IPS-11a (cell line): Measurements from ENCODE around the gene CHN2.
A peak's percentile ranks its signal among the peaks of the same experiment; 100 is the strongest.

Experiments
- H3K4me3 ChIP-seq: one replicate; pipeline ENCODE4 v1.5.1; 2013; ENCODE audit warnings: low read depth, low read length, control low read depth

CHN2 gene

GRCh38 chr7:29194594-29195427 lies at the start of gene CHN2:
Gene CHN2, plus strand, starts transcription at chr7:29194775.
- H3K4me3 ChIP-seq = peak within 1 kb of the TSS; percentile 65

- peak overlapping the region; percentile 79 for H3K4me3 ChIP-seq
Observed at GRCh38 chr7:29145553-29146056, 49.0 kb upstream of the CHN2 start.

- peak within 1 kb of the TSS; percentile 79 for H3K4me3 ChIP-seq
Observed at GRCh38 chr7:29146057-29146706, 48.4 kb upstream of the CHN2 start, which contains the start of gene CPVL. Gene CPVL, minus strand, starts transcription at chr7:29146537. Its CDS starts 25,476 bp downstream, at chr7:29121061.

- peak overlapping the region; percentile 79 for H3K4me3 ChIP-seq
Observed at GRCh38 chr7:29146888-29147609, 47.5 kb upstream of the CHN2 start.

GRCh38 chr7:29147821-29148220 lies 46.8 kb upstream of the CHN2 start:
- no peak overlapping the region for H3K4me3 ChIP-seq

- no peak overlapping the region for H3K4me3 ChIP-seq
Observed at GRCh38 chr7:29149036-29149435, 45.5 kb upstream of the CHN2 start.

GRCh38 chr7:29150856-29151255 lies 43.7 kb upstream of the CHN2 start:
- H3K4me3 ChIP-seq = no peak overlapping the region

- H3K4me3 ChIP-seq = no peak overlapping the region
Observed at GRCh38 chr7:29154076-29154475, 40.5 kb upstream of the CHN2 start.

- no peak overlapping the region for H3K4me3 ChIP-seq
Observed at GRCh38 chr7:29156907-29157452, 37.6 kb upstream of the CHN2 start.

GRCh38 chr7:29158795-29159423 lies 35.7 kb upstream of the CHN2 start:
- H3K4me3 ChIP-seq = no peak overlapping the region

GRCh38 chr7:29160080-29160479 lies 34.5 kb upstream of the CHN2 start:
- no peak overlapping the region for H3K4me3 ChIP-seq

GRCh38 chr7:29161231-29161630 lies 33.3 kb upstream of the CHN2 start:
- no peak overlapping the region for H3K4me3 ChIP-seq

- no peak overlapping the region for H3K4me3 ChIP-seq
Observed at GRCh38 chr7:29162577-29162976, 32.0 kb upstream of the CHN2 start.

- H3K4me3 ChIP-seq = no peak overlapping the region
Observed at GRCh38 chr7:29163854-29164253, 30.7 kb upstream of the CHN2 start.

- H3K4me3 ChIP-seq = no peak overlapping the region
Observed at GRCh38 chr7:29167721-29168120, 26.9 kb upstream of the CHN2 start.

GRCh38 chr7:29170781-29171180 lies 23.8 kb upstream of the CHN2 start:
- no peak overlapping the region for H3K4me3 ChIP-seq

- no peak overlapping the region for H3K4me3 ChIP-seq
Observed at GRCh38 chr7:29173458-29173857, 21.1 kb upstream of the CHN2 start.

GRCh38 chr7:29177963-29178600 lies 16.5 kb upstream of the CHN2 start:
- no peak overlapping the region for H3K4me3 ChIP-seq

- no peak overlapping the region for H3K4me3 ChIP-seq
Observed at GRCh38 chr7:29179115-29179514, 15.5 kb upstream of the CHN2 start.

- no peak overlapping the region for H3K4me3 ChIP-seq
Observed at GRCh38 chr7:29184599-29184998, 10.0 kb upstream of the CHN2 start.
